ENCODE data around the gene SLC16A11.

DNA sequence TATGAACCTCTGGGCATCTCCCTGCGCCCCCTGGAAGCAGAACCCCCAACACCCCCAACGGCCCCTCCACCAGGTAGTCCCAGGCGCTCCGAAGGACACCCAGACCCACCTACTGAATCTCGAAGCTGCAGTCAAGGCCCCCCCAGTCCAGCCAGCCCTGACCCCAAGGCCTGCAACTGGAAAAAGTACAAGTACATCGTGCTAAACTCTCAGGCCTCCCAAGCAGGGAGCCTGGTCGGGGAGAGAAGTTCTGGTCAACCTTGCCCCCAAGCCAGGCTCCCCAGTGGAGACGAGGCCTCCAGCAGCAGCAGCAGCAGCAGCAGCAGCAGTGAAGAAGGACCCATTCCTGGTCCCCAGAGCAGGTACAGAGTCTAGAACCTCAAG lies 19.5 kb downstream of the SLC16A11 start:
- TF ChIP-seq, protein P1, sequence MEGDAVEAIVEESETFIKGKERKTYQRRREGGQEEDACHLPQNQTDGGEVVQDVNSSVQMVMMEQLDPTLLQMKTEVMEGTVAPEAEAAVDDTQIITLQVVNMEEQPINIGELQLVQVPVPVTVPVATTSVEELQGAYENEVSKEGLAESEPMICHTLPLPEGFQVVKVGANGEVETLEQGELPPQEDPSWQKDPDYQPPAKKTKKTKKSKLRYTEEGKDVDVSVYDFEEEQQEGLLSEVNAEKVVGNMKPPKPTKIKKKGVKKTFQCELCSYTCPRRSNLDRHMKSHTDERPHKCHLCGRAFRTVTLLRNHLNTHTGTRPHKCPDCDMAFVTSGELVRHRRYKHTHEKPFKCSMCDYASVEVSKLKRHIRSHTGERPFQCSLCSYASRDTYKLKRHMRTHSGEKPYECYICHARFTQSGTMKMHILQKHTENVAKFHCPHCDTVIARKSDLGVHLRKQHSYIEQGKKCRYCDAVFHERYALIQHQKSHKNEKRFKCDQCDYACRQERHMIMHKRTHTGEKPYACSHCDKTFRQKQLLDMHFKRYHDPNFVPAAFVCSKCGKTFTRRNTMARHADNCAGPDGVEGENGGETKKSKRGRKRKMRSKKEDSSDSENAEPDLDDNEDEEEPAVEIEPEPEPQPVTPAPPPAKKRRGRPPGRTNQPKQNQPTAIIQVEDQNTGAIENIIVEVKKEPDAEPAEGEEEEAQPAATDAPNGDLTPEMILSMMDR (IDR thresholded peaks at IDR 0.05): no peak
- TF ChIP-seq POLR2A (IDR thresholded peaks at IDR 0.05): no peak
